Measurements from ENCODE around the gene ACADSB.
A peak's percentile ranks its signal among the peaks of the same experiment; 100 is the strongest.

ACADSB gene

GRCh38 chr10:123042708-123043408 is 34.1 kb downstream of the ACADSB start:
- no peak for ATAC-seq

DNA sequence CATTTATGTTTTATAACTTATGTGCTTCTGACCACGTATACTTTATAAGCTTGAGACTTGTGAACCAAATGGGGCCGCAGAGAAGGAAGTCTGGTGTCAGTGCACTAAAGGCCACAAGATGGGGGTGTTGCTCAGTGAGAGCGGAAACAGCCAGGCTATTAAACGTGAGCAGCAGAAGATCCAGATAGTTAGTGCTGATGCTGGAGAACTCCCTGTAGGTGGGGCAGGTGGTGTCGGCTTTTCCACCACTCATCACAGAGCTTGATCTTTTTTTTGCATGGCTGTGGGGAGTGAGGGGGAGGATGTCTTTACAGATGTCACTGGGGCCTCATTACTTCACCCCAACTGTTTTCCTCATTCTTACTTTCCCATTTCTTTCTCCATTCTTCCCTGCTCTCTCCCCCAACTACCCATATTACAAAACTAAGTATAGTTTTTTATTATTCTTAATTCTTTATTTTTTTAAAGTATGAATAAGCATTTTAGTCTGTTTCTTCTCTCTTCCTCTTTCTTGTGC is 34.7 kb downstream of the ACADSB start:
- ATAC-seq = peak in 1 of 2 donors; percentile 36

GRCh38 chr10:123044391-123044790 is 35.6 kb downstream of the ACADSB start:
- ATAC-seq = no peak

DNA sequence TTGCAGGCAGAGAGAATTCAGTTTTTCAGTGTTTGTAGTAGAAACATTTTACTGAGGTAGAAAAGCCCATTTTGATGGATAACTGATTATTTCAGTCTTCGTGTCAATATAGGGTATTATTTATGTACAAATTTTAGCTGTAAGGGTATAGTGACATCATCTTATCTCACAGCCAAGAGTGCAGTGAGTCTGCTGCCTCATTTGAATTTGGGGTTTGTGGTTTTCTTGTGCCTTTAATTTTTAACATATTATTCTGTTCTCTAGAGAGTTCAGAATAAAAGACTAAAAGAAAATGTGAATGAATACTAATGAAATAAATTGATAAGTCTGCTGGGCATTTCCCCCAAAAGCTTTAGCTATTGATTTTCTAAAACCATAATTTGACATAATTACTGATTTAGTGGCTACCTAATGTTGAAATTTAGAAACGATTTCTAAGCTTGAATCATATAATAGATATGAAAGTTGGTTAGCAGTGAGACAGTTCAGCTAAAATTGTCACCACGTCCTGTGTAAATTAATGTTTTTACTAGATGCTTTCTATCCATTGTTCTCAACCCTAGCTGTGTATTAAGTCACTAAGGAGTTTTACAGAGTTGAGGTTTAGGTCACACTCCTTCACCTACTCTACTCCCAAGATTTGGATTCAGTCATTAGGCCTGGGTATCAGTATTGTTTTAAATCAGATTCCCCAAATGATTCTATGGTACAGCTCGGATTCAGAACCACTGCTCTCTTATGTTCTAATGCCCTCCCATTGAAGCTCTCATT is 37.3 kb downstream of the ACADSB start:
- ATAC-seq = no peak

- ATAC-seq = no peak
Measured at GRCh38 chr10:123057968-123058367, 49.2 kb downstream of the ACADSB start.

DNA sequence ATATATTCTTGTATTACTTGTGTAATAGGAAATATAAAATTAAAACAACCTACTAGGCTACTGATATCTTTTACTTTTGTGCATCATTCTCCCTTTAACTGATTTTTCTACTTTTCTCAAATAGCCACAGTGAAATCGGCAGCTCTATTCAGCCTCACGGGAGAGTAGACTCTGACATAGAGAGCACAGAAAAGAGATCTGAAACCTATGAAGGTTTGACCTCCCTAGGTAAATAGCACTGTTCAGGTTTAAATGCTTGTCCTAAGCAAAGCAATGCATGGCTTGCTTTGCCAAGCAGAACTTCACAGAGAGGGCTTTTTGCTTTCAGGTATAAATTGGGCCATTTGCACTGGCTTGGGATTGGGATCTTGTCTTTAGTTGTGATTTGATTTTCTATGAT is 53.1 kb downstream of the ACADSB start:
- no peak for ATAC-seq

DNA sequence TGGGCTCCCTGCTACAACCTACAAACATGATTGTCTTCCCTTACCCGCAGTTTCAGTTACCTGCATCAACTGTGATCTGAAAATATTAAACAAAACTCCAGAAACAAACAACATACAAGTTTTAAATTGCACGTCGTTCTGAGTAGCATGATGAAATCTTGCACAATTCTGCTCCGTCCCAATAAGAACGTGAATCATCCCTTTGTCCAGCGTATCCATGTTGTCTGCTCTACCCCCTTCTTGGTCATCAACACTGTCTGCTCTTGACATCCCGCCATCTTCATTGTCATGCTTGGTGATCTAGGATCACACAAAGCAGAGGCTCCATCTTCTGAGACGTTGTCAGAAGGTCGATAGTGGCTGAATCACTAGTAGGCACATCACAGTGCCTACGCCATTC is 53.9 kb downstream of the ACADSB start:
- ATAC-seq = no peak

- ATAC-seq = no peak
Measured at GRCh38 chr10:123068087-123068853, 59.5 kb downstream of the ACADSB start.

- ATAC-seq = no peak
Measured at GRCh38 chr10:123069246-123069986, 60.6 kb downstream of the ACADSB start.

GRCh38 chr10:123073187-123073586 is 64.4 kb downstream of the ACADSB start:
- no peak for ATAC-seq

- no peak for ATAC-seq
Measured at GRCh38 chr10:123074215-123074614, 65.4 kb downstream of the ACADSB start.

DNA sequence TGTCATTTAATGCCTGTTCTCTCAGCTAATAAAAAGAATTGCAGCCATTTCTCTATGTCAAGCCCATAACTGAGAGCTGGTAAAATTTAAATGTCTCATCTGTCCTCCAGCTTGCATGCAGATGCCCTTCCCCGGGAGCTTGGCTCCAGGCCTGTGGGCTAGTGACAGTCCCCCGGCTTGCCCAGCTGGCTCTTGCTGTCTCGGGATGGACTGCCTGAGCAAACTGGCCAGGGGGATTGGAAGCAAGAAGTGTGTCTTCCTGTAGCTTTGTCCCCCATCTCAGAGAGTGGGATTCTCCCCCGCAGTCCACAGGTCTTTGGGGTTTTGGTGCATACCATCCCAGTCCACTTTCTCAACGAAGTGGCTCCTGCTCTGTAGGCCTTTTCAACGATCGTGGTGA is 73.1 kb downstream of the ACADSB start:
- ATAC-seq = no peak

DNA sequence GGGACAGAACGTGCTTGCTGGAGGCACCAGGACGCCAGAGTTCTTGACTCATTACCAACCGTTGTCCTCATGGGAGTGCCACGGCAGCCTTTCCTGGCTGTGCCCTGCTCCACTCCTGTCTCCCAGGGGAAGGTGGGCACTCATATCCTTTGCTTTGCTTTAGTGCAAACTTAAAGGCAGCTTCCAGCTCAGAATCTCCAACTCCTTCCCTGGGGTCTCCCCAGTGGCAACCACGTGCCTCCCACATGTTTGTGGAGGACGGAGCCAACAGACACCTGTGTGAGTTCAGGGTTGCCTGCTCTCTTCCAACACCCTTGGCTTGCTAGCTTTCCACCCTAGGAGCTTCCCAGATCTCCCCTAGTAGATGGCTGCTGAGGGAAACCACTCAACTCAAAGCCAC is 75.0 kb downstream of the ACADSB start:
- no peak for ATAC-seq

DNA sequence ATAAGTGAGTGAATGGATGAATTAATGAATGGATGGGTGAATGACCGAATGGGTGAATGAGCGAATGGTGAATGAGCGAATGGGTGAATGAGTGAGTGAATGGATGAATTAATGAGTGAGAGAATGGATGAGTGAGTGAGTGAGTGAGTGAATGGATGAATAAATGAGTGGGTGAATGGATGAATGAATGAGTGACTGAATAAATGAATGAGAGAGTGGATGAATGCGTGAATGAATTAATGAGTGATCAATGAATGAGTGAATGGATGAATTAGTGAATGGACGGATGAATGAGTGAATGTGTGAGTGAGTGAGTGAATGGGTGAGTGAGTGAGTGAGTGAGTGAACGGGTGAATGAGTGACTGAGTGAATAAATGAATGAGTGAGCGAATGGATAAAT is 77.5 kb downstream of the ACADSB start:
- ATAC-seq = no peak

- ATAC-seq = no peak
Measured at GRCh38 chr10:123087348-123087747, 78.5 kb downstream of the ACADSB start.

DNA sequence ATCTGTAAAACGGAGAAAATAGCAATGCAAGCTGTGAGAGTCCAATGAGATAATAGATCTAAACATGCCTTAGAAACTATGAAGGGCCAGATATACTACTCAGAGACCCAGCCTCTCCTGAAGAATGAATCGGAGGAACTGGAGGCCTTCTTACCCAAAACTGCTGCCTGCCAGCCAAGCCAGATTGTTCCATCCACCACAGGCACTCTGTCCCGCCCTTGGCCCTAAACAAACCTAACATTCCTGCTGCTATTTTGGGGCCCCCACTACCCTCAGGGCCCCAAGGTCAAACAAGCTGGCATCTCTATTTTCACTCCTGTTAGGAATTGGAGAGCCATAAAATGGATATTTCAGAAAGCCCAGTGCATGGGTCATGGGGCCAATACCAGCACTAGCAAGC is 79.0 kb downstream of the ACADSB start:
- no peak for ATAC-seq

DNA sequence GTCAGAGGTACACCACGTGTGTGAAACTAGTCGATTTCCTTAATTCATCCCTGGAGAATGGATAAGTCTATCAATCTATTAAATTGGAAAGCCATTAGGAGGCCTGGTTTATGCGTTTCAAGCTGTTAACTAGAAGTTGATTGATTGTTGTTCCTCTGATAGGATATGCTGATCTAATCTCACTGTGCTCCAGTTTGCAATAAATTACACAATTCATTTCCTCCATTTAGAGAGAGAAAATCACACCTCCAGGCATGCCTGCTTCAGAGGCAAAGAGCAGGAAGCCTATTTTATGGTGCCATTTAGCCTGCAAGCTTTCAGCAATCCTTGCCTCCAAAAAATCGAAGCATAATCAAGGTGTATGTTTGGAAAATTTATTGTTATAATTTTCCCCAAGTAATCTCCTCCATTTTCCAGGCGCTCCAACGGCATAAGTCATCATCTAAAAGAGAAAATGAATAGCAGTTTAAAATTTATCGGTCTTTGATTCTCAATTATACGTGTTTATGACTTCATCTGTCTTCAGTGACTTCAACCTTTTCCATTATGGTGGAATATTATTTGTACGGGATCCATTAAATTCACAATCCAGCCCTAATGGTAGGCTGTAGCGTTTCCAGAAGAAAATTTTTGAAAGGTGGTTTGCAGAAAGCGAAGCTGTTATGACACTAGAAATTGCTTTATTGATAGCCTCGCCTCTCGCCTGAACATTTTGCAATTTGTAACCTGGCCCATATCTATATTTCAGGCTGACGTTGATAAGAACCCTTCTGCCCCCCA is 84.0 kb downstream of the ACADSB start:
- no peak for ATAC-seq

GRCh38 chr10:123093489-123093888 is 84.7 kb downstream of the ACADSB start:
- no peak for ATAC-seq

GRCh38 chr10:123096452-123096851 is 87.6 kb downstream of the ACADSB start:
- no peak for ATAC-seq

DNA sequence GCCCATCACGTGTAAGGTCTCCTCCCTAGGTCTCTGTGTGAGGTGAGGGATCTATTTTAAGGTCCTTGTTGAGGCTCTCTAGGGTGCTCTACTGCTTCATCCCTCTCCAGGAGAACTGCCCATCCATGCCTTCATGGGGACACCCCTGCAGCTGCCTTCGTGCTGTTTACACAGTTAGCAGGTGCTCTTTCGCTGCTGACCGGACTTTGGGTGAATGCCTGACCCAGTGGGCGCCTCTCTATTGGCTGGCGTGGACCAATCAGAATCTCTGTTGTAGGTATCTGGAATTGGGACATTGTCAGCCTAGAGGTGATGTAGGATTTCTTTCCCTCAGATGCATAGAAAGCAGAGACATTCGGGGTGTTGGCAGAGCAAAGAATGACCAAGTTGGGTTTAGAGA is 88.2 kb downstream of the ACADSB start:
- ATAC-seq = no peak

DNA sequence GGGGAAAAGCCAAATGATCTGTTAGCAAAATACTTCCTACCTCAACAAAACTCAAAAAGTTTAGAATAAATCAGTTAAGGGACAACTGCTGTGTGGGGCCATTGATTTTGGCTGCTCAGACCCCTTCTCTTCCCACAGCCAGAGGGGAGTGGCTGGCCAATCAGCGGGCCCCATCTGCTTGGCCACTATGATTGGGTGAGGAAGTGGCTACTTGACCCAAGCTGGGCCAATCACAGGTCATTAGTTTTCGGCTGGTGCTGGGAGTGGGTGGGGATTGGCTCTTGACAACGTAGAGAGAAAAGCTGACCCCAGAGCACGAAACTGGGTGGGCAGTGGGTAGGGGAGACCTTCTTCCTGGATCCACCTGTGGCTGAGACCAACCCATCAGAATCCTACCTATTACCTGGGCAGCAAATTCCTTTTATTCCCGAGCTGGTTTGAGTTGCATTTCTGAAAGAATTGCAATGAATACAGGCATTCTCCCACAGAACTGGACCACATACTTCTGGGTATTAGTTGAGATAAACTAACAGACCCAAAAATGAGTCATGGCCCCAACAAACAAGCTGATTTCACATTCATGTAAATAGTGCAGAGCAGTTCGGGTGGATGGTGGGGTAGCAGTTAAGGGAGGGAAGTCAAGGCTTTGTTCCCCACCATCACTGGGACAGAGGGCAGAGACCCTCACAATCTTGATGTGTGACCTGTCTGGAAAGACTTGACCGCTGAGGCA is 91.4 kb downstream of the ACADSB start:
- no peak for ATAC-seq

All from activated CD4-positive, CD25-positive, alpha-beta regulatory T cell treated with anti-CD3 and anti-CD28 coated beads, Interleukin-2, amount 50 U/mL, for 24 hours (primary cell).